K562 (cell line): Measurements from ENCODE around the gene TKTL1. TPM values are rescaled to one million over a fixed set of nuclear protein-coding genes. Genes with fewer than 3 reads are reported as not detected.
A peak's percentile ranks its signal among the peaks of the same experiment; 100 is the strongest.

Source experiments
- CTBP1 ChIP-seq: fragments of 450-650 bp; IDR thresholded peaks from 2 replicates; pipeline ENCODE4 v1.6.1; 2016; ENCODE audit warnings: borderline replicate concordance
- HNRNPL ChIP-seq: fragments of 200-400 bp; formaldehyde crosslinking; IDR thresholded peaks from 2 replicates; pipeline ENCODE4 v1.6.1; 2017; ENCODE audit warnings: low read depth, mild to moderate bottlenecking, low read length
- SMARCE1 ChIP-seq: fragments of 450-650 bp; IDR thresholded peaks from 2 replicates; pipeline ENCODE4 v1.7.1; 2016; ENCODE audit warnings: mild to moderate bottlenecking
- SRF ChIP-seq, 2 experiments: fragments of 250-450, 450-650 bp in 1 of 2; sonication (Bioruptor Pico) in 1 of 2; sonication (generic) in 1 of 2; formaldehyde crosslinking; IDR thresholded peaks; 2 replicates each; pipeline versions ENCODE4 v1.5.0 to v1.5.1; 2020 to 2022; ENCODE audit warnings: mild to moderate bottlenecking in 1 of 2, missing genetic modification reagents in 1 of 2
- TEAD1 ChIP-seq, 2 experiments: fragments of 450-650 bp in 1 of 2; sonication (generic) in 1 of 2; formaldehyde crosslinking; IDR thresholded peaks; 2 replicates each; pipeline versions ENCODE4 v1.4.0 to v1.8.0; 2020 to 2022; ENCODE audit warnings: mild to moderate bottlenecking in 2 of 2, missing genetic modification reagents in 1 of 2
- ZNF778 ChIP-seq: fragments of 450-650 bp; formaldehyde crosslinking; IDR thresholded peaks from 2 replicates; pipeline ENCODE4 v1.4.0; 2020; ENCODE audit warnings: mild to moderate bottlenecking, moderate library complexity
- polyA plus RNA-seq, 8 experiments: library from polyadenylated mRNA; depleted of rRNA in 4 of 8; stranded (reverse) in 5 of 8; unstranded in 3 of 8; fragments of >200 nt; fragmentation: Nextera tagmentation in 2 of 8; fragmentation: Illumina TruSeq in 1 of 8; extraction: Ambion mirVana in 2 of 8; extraction: Trizol in 1 of 8; gene quantifications; 2 replicates each; pipeline versions ENCODE4 v1.2.1 to v1.2.3, GENCODE V29; 2011 to 2014; ENCODE audit warnings: inconsistent platforms in 1 of 8, missing spikeins in 1 of 8
- total RNA-seq, 7 experiments: library from RNA; depleted of rRNA in 6 of 7; stranded (reverse); fragments of >200 nt in 6 of 7; fragmentation: Illumina TruSeq in 2 of 7; extraction: Trizol in 2 of 7; gene quantifications; 2 replicates each; pipeline versions ENCODE4 v1.2.1 to v1.2.3, GENCODE V29; 2011 to 2021; ENCODE audit warnings: low replicate concordance in 1 of 7
- TF ChIP-seq, protein P1 (sequence below), 2 experiments: fragments of 450-650 bp; formaldehyde crosslinking in 1 of 2; IDR thresholded peaks; 2 replicates each; pipeline versions ENCODE4 v1.4.0 to v1.6.1; 2014 to 2020; ENCODE audit warnings: mild to moderate bottlenecking in 2 of 2, borderline replicate concordance in 1 of 2, low read depth in 1 of 2
- TF ChIP-seq, protein P2 (sequence below), 3 experiments: IDR thresholded peaks in 2 of 3; conservative IDR thresholded peaks in 1 of 3; 2 replicates each; pipeline ENCODE4 v1.5.1; 2011 to 2012; ENCODE audit warnings: low read length in 3 of 3, mild to moderate bottlenecking in 3 of 3, control low read depth in 2 of 3, improper control_type of control experiment in 1 of 3, inconsistent platforms in 1 of 3, low read depth in 1 of 3, mixed read lengths in 1 of 3, moderate library complexity in 1 of 3; ENCODE audit not compliant: insufficient read depth in 2 of 3

Gene TKTL1
- total and polyA plus RNA-seq, 9 of the 15 experiments (the other 6 are each of a cell fraction or from before 2014, with no cell fraction given) = 0.18 to 0.71 (median 0.38) TPM

DNA sequence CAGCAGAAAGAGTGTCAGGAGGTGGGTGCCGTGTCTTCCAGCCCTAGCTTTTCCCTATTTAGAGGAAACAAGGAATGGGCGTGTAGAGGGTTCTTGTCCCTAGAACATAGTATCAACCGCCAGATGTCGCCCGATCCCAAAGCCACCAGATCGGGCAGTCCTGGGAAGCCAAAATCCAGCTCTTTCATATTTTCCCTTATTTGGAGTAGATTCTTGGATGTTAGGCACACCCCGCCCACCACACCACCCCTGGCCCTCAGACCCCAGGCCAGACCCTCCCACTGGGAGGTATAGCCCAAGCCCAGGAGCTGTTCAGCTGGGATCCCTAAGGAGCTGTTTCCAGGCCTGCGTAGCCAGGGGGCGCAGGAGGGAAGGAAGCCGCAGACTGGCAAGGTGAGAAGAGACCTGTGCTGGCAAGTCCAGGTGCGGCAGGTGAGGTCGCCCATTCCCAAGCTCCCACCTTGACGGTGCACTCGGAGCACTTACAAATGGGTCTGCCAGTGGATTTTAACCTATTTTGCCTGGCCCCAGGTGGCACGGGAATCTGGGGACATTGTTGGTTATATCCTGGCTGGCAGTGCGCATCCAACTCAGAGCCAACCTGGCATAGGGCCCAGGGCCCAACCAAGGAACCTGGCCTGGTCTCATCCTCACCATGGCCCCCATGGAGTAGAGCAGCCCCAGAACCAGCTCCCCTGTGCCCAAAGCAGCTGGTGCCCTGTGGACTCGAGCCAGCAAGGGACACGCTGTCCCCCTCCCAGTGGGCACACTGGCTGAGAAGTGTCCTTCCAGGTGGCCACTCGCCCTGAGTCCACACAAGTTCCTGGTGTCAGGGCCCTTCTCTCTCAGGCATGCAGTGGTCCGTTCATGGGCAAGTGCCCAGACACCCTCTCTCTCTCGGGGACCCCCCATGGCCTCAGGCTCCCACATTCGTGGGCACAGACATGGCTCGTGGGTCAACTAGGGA lies 78.0 kb downstream of the TKTL1 start (continued):
- TF ChIP-seq, protein P1, sequence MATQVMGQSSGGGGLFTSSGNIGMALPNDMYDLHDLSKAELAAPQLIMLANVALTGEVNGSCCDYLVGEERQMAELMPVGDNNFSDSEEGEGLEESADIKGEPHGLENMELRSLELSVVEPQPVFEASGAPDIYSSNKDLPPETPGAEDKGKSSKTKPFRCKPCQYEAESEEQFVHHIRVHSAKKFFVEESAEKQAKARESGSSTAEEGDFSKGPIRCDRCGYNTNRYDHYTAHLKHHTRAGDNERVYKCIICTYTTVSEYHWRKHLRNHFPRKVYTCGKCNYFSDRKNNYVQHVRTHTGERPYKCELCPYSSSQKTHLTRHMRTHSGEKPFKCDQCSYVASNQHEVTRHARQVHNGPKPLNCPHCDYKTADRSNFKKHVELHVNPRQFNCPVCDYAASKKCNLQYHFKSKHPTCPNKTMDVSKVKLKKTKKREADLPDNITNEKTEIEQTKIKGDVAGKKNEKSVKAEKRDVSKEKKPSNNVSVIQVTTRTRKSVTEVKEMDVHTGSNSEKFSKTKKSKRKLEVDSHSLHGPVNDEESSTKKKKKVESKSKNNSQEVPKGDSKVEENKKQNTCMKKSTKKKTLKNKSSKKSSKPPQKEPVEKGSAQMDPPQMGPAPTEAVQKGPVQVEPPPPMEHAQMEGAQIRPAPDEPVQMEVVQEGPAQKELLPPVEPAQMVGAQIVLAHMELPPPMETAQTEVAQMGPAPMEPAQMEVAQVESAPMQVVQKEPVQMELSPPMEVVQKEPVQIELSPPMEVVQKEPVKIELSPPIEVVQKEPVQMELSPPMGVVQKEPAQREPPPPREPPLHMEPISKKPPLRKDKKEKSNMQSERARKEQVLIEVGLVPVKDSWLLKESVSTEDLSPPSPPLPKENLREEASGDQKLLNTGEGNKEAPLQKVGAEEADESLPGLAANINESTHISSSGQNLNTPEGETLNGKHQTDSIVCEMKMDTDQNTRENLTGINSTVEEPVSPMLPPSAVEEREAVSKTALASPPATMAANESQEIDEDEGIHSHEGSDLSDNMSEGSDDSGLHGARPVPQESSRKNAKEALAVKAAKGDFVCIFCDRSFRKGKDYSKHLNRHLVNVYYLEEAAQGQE (IDR thresholded peaks at IDR 0.05; ENCODE audit: borderline replicate concordance) = peak; percentile 73; the same call in 1 of the 2 replicates
- TF ChIP-seq, protein P1 (CRISPR knock-in tag; IDR thresholded peaks at IDR 0.05; ENCODE audit: low read depth) = no peak
- TF ChIP-seq CTBP1 (peak; percentile 78; the same call in 1 of the 2 replicates), SRF (CRISPR knock-in tag; IDR thresholded peaks at IDR 0.05) (peak in 1 of 2 experiments; percentile 91; a peak in 2 of 4 replicates), HNRNPL (0 out of 2 replicates have a peak, but pooled peaks have one; percentile 13), TEAD1 (CRISPR knock-in tag; IDR thresholded peaks at IDR 0.05) (0 out of 4 replicates have a peak, but pooled peaks of 1 of the 2 experiments have one; percentile 37), SMARCE1 (peak; percentile 41; the same call in 1 of the 2 replicates), ZNF778 (CRISPR knock-in tag) (no peak)
- TF ChIP-seq, protein P2, sequence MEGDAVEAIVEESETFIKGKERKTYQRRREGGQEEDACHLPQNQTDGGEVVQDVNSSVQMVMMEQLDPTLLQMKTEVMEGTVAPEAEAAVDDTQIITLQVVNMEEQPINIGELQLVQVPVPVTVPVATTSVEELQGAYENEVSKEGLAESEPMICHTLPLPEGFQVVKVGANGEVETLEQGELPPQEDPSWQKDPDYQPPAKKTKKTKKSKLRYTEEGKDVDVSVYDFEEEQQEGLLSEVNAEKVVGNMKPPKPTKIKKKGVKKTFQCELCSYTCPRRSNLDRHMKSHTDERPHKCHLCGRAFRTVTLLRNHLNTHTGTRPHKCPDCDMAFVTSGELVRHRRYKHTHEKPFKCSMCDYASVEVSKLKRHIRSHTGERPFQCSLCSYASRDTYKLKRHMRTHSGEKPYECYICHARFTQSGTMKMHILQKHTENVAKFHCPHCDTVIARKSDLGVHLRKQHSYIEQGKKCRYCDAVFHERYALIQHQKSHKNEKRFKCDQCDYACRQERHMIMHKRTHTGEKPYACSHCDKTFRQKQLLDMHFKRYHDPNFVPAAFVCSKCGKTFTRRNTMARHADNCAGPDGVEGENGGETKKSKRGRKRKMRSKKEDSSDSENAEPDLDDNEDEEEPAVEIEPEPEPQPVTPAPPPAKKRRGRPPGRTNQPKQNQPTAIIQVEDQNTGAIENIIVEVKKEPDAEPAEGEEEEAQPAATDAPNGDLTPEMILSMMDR (IDR thresholded peaks at IDR 0.05 in 2 of 3, conservative IDR thresholded peaks at IDR 0.05 in 1 of 3; ENCODE audit: insufficient read depth in 2 of 3, low read depth in 1 of 3, low read length in 3 of 3) = peak; percentile 65 to 91 (median 79); a peak in 4 of 6 replicates
